ENCODE results near the gene MTIF3.

The MTIF3 gene

GRCh38 chr13:27449936-27450828 lies at the start of gene MTIF3:
Gene MTIF3 (minus strand): TSS chr13:27450564. CDS start chr13:27440448, 10,116 bp downstream.
- peak; percentile 99 for DNase-seq (ENCODE audit: low spot score)

GRCh38 chr13:27497563-27498230 lies 47.3 kb upstream of the MTIF3 start:
- no peak for DNase-seq (ENCODE audit: low spot score)

- no peak for DNase-seq (ENCODE audit: low spot score)
Observed at GRCh38 chr13:27496536-27497273, 46.3 kb upstream of the MTIF3 start.

- no peak for DNase-seq (ENCODE audit: low spot score)
Observed at GRCh38 chr13:27496006-27496405, 45.6 kb upstream of the MTIF3 start.

- no peak for DNase-seq (ENCODE audit: low spot score)
Observed at GRCh38 chr13:27495551-27495950, 45.2 kb upstream of the MTIF3 start.

GRCh38 chr13:27493981-27494380 lies 43.6 kb upstream of the MTIF3 start:
- no peak for DNase-seq (ENCODE audit: low spot score)

- DNase-seq (ENCODE audit: low spot score): no peak
Observed at GRCh38 chr13:27489456-27489855, 39.1 kb upstream of the MTIF3 start.

GRCh38 chr13:27487776-27488175 lies 37.4 kb upstream of the MTIF3 start:
- DNase-seq (ENCODE audit: low spot score): no peak

GRCh38 chr13:27483421-27483820 lies 33.1 kb upstream of the MTIF3 start:
- no peak for DNase-seq (ENCODE audit: low spot score)

- DNase-seq (ENCODE audit: low spot score): no peak
Observed at GRCh38 chr13:27482983-27483382, 32.6 kb upstream of the MTIF3 start.

- peak; percentile 57 for DNase-seq (ENCODE audit: low spot score)
Observed at GRCh38 chr13:27481766-27482165, 31.4 kb upstream of the MTIF3 start.

GRCh38 chr13:27476943-27477703 lies 26.8 kb upstream of the MTIF3 start:
- no peak for DNase-seq (ENCODE audit: low spot score)

GRCh38 chr13:27474751-27475268 lies 24.4 kb upstream of the MTIF3 start:
- DNase-seq (ENCODE audit: low spot score): no peak

GRCh38 chr13:27472941-27473340 lies 22.6 kb upstream of the MTIF3 start:
- no peak for DNase-seq (ENCODE audit: low spot score)

- no peak for DNase-seq (ENCODE audit: low spot score)
Observed at GRCh38 chr13:27472441-27472840, 22.1 kb upstream of the MTIF3 start.

- DNase-seq (ENCODE audit: low spot score): no peak
Observed at GRCh38 chr13:27470075-27470820, 19.9 kb upstream of the MTIF3 start.

GRCh38 chr13:27466513-27466912 lies 16.1 kb upstream of the MTIF3 start:
- no peak for DNase-seq (ENCODE audit: low spot score)

- no peak for DNase-seq (ENCODE audit: low spot score)
Observed at GRCh38 chr13:27465611-27466010, 15.2 kb upstream of the MTIF3 start.

GRCh38 chr13:27463500-27463899 lies 13.1 kb upstream of the MTIF3 start:
- no peak for DNase-seq (ENCODE audit: low spot score)

- no peak for DNase-seq (ENCODE audit: low spot score)
Observed at GRCh38 chr13:27461940-27462584, 11.7 kb upstream of the MTIF3 start.

Measured in hematopoietic multipotent progenitor cell treated with erythropoietin and hydrocortisone succinate and interleukin-3 and kit ligand, for 17 days (in vitro differentiated cells).